ENCODE data around the gene LRRC3.

LRRC3 gene

DNA sequence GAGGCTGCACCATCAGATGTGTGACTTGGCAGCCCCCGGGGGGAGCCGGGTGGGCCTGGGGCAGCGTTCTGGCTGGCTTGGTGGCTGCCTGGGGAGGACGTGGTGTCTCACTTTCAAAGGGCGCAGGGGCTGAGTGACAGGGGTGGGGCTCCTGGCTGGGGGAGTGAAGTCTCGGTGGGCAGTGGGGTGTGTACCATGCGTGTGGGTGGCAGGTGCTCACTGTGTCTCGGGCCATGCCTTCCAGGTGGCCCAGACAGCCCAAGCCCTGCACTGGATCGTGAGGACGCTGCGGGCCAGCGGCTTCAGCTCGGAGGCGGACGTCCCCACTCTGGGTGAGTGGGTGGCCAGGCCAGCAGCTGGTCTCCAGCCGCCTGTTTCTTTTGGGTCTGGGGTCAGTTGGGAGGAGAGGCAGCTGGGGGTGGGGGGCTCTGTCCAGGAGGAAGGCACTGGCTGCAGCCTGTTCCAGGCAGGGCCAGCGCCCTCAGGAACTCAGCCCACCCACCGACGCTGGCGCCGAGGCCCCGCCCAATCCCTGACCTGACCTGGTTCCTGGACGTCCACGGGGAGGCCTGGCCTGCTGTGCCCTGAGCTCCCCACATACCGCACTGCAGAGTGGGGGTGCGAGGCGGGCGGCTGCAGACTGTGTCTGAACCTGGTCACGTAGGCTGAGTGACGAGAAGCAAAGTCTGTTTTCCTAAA is 30.6 kb upstream of the LRRC3 start:
- DNase-seq, result no peak

DNA sequence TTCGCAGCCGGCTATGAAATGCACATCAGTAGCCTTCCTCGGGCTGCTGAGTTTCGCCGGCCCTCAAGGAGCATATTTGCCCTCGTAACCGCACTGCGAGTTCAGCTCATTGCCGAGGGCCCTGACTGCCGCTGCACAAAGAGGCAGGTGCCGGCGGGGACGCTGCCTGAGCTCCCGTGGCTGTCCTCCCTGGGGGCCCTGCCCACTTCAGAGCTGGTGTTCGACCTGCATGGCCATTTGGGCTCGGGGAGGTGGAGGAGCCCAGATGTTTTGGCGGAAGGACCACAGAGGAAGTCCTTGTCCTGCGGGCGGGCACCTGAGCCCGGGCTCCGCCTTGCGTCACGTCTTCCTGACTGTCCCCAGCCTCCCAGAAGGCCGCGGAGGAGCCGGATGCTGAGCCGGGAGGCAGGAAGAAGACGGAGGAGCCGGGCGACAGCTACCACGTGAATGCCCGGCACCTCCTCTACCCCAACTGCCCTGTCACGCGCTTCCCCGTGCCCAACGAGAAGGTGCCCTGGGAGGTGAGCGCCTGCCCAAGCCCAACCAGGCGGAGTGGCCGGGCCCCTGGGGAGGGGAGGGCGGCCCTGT is 29.9 kb upstream of the LRRC3 start:
- DNase-seq, result no peak

DNA sequence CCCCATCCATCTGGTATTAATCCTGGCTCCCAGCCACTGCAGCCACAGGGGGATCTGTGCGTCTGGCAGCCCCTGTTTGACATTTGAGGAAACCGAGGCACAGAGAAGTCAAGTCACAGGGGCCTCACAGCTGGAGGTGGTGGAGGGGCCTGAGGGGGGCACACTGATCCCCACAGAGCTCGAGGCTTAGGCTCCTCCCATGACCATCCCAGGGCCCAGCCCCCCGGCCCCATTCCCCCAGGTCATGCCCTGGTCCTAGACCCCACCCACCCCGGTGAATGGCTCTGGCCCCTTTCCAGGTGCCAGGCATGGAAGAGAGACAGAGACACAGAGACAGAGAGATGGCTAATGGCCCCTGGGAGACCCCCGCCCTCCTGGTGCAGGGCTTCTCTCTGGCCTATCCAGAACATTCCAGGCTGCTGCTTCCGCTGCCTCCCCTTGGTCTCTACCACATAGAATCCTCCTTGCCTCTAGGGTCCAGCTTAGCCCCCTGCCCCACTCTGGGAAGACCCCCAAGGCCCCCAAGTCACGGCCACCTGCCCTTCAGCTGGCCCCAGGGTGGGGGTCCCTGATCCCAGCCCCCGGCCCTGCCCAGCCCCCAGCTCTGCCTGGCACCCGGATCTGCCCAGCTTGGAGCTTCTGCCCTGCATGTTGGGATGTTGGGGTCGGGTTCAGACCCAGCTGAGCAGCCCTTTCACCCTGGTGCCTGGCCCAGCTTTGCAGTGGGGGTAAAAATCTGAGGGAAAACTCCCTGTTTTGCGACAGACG is 29.2 kb upstream of the LRRC3 start:
- DNase-seq, result no peak

DNA sequence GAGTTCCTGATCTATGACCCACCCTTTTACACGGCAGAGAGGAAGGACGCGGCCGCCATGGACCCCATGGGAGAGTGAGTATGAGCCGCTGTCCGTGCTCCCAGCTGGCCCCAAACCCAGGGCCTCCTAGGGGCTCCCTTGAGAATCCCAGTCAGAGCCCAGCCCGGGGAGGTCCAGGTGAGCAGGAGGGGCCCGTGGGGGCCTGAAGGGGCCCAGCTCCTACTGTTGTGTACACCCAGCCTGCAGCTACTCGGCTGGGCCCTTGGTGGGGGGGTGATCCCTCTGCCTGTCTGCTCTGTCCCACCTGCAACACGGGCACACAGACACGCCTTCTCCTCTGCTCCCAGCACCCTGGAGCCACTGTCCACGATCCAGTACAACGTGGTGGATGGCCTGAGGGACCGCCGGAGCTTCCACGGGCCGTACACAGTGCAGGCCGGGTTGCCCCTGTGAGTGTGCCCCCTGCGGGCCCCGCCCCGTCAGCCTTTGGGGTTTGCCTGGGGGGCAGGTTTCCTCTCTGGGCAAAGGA is 28.6 kb upstream of the LRRC3 start:
- no peak for DNase-seq

DNA sequence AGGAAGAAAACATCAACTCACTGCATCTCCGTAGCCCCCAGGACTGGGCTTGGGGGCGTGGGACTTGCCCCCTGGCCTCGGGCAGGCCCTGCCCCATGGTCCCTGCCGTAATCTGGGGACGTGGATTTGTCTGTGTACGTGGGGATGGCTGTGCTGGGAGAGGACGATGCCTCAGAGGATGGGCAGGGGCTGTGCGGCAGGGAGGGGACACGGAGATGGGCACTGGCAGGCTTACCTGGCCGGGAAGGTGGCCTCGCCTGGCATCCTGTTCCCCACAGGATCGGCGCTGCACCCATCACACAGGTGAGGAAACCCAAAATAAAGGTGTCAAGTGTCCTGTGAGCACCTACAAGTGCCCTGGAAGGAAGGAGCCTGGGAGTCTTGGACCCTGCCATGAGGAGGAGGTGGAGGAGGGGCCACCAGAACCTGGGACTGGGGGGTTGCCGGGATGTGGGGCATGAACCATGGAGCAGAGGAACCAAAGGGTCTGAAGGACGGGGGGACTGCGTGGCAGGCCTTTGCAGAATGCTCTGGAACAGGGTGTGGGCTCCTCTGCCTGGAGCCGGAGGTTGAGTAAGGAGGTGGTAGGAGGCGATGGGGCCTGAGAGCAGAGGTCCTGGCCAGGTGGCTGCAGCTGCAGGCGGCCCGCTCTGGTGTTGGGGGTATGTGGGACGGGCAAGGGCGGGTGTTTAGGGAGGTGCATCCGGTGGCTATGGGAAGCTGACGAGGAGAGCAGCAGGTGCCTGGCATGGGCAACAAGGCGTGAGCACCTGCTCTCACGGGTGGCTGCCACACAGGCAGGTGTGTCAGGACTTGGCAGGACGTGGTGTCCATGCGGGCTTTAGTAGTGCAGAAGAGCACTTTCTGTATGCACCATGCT is 27.8 kb upstream of the LRRC3 start:
- no peak for DNase-seq

DNA sequence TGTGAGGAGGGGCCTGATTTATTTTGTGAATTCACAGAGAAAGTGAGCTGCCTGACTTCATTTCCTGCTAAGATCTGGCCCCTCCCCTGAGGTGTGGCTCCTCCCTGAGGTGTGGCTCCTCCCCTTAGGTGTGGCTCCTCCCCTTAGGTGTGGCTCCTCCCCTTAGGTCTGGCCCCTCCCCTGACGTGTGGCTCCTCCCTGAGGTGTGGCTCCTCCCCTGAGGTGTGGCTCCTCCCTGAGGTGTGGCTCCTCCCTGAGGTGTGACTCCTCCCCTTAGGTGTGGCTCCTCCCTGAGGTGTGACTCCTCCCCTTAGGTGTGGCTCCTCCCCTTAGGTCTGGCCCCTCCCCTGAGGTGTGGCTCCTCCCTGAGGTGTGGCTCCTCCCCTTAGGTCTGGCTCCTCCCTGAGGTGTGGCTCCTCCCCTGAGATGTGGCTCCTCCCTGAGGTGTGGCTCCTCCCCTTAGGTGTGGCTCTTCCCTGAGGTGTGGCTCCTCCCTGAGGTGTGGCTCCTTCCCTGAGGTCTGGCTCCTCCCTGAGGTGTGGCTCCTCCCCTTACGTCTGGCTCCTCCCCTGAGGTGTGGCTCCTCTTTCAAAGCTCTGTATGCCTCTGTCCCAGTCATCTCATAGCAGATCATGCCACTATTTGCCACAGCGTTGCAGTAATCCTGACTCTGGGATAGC is 26.9 kb upstream of the LRRC3 start:
- DNase-seq, result peak; percentile 58

DNA sequence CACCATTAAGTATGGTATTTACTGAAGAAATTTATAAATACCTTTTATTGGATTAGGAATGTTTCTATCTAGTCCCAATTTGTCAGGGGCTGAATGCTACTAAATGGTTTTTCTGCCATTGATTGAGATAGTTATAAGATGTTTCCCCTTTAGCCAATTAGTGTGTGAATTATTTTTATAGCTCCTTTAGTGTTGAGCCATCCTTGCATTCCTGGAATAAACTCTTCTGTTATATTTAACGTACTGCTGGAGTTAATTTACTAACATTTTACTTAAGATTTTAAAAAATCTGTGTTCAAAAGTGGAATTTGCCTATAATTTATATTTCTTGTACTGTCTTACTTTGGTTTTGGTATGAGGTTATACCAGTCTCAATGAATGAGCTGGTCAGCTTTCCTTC is 25.4 kb upstream of the LRRC3 start:
- no peak for DNase-seq

DNA sequence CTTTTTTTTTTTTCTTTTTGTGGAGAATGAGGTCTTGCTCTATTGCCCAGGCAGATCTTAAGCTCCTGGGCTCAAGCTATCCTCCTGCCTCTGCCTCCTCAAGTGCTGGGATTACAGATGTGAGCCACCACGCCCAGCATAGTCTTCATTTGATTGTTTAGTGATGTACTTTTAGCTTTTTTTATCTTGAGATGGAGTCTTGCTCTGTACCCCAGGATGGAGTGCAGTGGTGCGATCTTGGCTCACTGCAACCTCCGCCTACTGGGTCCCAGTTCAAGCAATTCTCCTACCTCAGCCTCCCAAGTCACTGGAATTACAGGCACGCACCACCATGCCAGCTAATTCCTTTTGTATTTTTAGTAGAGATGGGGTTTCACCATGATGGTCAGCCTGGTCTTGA is 24.0 kb upstream of the LRRC3 start:
- no peak for DNase-seq

DNA sequence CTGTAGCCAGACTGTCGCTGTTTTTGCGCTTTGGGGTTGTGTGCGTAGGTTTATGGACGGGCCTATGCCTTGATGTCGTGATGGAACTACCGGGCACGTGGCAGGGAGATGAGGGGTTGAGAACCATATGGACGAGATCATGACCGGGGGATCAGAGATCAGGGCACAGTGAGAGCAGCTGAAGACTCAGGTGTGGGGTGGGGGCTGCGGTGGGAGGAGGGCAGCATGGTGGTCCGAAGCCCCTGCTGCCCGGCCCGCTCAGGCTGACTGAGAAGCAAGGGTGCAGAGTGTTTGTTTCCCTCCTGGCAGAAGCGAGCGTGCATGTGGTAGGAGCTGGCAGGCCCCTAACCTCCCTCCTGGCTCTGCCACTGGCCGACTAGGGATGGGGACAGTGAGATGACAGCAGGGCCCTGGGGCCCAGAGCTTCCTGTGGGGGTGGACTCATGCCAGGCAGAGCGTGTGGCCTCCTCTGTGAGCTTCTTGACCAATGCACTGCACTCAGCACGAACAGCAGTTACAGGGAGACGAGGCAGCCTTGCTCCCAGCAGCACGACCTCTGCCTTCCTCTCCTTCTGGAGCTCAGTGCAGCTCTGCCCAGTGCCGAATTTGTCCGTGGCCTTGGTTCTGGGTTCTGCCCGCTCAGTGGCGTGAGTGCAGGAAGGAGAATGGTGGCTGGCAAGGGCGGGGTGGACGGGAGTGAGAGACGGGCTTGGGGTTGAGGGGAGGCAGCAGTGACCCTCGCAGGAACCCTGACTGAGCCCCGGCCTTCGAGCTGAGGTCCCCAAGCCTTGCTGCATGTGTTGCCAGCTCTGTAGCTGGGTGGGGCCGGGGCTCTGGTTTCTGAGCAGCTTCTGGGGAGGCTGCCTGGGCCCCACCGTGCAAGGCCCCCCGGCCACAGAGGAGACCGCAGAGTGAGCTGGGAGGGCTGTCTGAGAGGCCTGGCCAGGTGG is 22.2 kb upstream of the LRRC3 start:
- no peak for DNase-seq

DNA sequence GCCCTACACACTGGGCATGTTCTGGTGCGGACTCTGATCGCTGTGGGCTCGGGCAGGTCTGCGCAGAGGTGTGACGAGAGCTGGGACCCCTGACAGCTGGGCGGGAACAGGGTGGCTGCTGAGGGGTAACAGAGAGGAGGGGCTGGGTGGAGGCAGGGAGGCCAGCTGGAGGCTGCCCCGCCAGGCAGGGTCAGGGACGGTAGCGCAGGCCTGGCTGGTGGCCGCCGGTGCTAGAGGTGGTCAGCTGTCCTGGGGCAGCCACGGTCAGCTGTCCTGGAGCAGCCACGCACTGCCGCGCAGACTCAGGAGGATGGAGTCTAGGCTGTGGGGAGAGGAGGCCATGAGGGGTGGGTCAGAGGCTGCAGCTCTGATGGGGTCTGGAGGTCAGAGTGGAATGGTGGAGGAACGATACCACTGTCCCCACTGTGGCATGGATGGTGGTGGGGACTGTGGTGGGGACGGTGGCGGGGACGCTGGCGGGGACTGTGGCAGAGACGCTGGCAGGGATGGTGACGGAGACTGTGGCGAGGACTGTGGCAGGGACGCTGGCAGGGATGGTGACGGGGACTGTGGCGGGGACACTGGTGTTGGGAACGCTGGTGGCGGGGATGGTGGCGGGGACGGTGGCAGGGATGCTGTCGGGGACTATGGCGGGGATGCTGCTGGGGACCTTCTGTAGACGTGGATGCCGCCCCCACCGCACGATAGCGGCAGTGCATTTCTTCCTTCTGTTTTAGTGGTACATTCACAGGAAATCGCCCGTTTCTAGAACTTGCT is 21.3 kb upstream of the LRRC3 start:
- no peak for DNase-seq

DNA sequence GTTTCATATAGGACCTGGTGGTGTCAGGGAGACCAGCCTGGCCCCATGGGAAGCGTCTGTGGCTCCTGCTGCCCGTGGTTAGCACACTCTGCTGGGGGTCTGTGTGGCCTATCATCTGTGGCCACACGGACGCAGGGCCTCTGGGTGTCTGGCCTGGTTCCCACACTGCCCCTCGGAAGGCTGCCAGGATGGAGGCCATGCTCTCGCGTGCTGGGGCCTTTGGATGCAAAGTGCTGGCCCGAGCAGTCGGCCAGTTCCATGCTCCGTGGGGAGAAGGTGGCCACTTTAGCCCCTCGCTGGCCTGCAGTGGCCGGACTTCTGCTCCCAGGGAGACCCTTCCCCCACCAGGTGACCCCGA is 20.8 kb upstream of the LRRC3 start:
- DNase-seq, result no peak

DNA sequence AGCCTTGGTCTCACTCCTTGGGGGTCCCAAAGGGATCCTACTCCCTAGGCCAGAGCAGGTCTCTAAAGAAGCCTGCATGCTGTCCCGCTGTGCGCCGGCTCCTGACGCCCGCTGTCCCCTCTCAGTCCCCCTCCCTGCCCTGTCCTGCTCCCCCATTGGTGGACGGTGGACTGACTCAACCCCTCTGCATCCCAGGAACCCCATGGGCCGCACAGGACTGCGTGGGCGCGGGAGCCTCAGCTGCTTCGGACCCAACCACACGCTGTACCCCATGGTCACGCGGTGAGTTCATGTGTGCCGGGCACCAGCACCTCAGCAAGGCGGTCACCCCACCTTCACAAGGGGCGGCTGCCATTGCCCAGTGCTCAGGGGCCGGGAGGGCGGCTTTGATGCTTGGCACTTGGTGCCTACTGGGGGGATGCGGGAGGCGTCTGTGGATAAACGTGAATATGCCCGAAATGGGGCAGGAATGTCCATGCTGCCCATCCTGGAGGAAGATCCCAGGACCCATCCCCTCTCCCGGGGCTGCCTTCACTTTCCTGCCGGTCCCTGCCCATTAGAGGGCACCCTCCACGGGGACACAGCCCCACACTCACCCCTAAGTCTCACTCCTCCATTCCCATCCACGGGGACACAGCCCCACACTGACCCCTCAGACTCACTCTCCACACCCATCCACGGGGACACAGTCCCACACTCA is 20.2 kb upstream of the LRRC3 start:
- DNase-seq, result no peak

DNA sequence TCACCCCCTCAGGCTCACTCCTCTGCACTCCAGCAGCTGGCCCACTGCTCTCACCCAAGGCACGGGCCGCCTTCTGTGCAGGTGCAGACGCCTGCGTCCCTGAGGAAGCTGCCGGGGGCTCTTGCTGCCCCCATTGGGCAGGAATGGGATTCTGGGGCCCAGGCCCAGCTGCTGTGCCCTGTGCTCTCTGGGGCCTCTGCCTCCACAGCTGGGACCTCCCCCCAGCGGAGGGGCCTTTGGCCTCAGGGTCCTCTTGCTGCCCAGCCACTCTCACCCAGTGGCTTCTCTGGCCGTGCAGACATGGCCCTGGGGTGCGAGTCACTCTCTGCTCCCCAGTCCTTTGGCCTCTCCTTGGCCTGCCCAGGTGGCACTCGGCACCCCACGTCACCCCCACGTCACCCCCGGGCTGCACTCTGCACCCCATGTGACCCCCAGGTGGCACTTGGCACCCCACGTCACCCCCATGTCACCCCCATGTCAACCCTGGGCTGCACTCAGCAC is 19.1 kb upstream of the LRRC3 start:
- DNase-seq, result no peak

DNA sequence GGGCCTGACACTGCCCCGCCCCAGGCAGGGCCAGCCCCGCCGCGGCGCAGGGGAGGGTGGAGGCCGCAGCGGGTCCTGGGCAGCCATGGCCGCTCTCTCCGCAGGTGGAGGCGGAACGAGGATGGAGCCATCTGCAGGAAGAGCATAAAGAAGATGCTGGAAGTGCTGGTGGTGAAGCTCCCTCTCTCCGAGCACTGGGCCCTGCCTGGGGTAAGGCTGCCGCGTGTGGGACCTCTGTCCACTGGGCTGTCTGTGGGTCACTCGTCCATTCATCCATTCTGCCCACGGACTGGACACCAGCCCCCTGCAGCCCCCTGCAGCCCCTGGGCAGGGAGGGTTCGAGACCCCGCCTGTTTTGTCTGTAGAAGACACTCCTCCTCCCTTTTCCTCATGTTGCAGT is 18.4 kb upstream of the LRRC3 start:
- no peak for DNase-seq

DNA sequence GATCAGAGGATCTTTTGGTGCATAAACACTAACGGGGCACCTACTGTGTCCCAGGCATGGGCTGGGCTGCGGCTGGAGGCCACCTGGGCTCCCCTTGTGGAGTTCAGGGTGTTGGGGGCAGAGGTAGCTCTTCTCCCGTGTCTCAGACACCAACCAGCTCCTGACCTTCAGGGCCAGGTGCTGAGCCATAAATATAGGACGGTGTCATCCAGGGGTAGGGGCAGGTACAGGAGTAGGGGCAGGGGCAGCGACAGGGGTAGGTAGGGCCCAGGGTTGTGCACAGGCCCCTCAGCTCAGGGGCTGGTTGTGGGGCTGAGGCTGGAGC is 18.0 kb upstream of the LRRC3 start:
- DNase-seq, result no peak

DNA sequence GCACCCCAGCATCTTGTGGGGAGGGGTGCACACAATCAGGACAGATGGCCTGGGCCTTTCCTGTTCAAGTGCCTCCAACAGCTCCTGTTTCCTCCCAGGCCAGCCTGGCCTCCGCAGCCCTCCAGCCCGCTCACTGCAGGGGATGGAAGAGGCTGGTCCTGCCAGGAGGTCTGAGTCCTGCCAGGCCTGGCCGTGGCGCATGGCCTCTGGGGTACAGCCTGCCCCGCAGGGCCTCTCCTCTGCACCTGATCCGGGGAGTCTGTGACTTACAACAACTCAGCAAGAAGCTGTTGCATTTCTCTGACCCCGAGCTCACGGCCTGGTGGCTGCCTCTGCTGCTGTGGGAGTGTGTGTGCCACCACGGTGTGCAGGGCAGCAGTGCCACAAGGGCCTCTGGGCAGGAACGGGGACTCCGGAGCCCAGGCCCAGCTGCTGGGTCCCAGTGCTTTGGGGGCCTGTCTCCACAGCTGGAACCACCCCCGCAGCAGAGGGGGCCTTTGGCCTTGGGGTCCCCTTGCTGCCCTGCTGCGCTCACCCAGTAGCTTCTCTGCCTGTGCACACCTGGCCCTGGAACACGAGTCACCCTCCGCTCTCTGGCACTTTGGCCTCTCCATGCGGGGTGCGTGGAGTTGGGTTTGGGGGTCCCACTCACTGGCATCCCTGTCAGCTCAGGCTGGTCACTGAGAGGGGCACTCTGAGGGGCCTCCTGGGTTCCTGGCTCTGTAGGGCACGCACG is 17.4 kb upstream of the LRRC3 start:
- DNase-seq, result no peak

DNA sequence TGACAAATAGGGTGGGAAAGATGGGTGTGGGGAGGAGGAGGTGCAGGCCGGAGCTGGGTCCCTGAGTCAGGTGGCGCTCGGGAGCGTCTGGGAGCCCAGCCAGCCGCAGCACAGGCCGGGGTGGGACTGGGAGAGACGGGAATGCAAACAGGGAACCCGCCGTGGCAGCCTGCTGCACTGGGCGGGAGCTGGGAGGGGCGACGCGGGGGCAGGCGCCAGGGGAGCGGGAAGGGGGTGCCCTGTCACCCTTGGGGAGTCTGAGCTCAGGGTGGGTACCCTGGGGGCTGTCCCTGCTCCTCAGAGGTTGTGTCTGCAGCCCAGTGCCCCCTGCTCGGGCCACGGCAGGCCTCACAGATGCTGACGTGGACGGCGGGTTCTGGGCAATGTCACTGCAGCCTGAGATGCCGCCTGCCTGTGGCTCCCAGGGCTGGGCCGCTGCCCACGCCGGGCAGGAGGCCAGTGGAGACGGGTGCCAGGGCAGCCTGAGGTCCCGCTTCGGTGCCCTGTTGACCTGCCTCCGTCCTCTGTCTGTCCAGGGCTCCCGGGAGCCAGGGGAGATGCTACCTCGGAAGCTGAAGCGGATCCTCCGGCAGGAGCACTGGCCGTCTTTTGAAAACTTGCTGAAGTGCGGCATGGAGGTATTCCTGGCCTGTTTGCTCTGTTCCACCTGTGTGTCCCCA is 16.6 kb upstream of the LRRC3 start:
- no peak for DNase-seq

DNA sequence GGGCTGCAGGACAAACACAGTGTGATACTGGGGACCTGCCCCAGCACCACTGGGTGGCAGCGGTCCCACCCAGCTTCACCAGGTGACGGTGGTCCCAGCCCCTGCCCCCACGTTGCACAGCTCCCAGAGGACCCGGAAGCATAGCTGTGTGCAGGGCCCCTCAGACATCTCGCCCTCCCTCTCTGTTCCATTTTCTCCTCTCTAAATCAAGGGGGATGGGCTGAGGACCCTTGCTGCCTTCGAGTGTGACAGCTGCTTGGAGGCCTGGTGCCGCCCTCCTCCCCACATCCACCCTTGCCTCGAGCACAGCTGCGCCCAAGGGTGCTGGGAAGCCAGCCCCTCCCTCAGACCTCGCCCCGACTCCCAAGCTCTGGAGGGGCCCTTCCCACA is 16.1 kb upstream of the LRRC3 start:
- no peak for DNase-seq
